GM21390 (cell line): Measurements from ENCODE around the gene GARIN1A.
"Not testable (repeated sequence)": the region's sequence is repeated elsewhere in the genome, so short reads cannot be mapped to it uniquely, and the experiment has no call there.

Source experiments
- ATAC-seq: cut with Tn5 transposase; IDR thresholded peaks from one replicate; pipeline ENCODE4 v1.9.1; 2021; ENCODE audit not compliant: unreplicated experiment

GARIN1A gene

DNA sequence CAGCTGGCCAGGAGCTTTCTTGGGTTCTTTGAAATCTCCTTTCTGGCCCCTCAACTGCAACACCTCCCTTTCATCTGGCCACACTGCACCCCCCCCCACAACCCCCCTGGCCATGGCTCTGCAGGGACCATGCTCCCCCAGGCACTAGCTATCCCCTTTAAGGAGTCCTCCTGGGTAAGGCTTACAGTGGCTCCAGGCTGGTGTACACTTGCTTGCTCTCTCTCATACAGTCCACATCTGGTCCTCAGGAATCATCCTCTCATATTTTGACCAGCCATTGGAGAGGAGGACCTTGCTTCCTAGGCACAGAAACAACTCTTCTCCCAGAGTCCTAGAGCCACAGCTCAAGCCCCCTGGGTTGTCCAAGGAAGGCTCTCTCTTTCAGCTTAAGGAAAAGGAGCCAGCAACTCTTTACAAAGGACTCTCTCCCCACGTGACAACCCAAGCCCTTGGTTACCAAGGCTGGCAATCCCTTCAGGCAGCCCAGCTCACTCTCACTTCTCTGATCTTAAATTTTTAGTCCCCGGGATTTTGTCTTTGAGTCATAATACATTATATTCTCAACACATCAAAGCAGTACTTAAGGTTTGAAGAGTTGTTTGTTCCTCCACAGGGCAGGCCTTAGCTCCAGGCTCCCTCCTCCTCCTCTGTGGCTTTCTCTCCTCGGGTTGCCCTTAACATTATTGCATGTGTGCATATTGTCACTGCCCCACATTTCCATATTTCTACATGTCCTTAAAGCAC lies 9.9 kb downstream of the GARIN1A start:
- no peak for ATAC-seq

GRCh38 chr7:128683270-128683669 lies 11.2 kb downstream of the GARIN1A start:
- ATAC-seq: not testable (repeated sequence)

GRCh38 chr7:128683738-128684137 lies 11.6 kb downstream of the GARIN1A start:
- ATAC-seq: not testable (repeated sequence)

DNA sequence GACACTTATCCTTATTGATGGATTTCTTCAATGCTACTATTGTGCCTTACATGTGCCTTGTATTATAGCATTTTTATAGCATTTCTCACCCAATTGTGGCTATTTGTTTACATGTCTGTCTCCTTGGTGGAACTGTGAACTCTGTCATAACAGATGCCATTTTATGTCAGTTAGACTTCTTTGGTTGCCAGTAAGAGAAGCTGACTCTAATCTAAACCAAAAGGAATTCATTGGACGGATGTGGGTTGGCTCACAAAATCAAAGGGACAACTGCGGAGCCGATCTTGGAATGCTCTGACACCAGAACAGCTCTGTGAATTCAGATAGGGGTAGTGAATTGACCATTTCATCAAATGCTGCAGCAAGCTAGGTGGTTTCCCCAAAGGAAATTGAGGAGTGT lies 15.0 kb downstream of the GARIN1A start:
- ATAC-seq: no peak

GRCh38 chr7:128688492-128688891 lies 16.4 kb downstream of the GARIN1A start:
- ATAC-seq: no peak

GRCh38 chr7:128689161-128689935 lies 17.3 kb downstream of the GARIN1A start:
- ATAC-seq: not testable (repeated sequence)

DNA sequence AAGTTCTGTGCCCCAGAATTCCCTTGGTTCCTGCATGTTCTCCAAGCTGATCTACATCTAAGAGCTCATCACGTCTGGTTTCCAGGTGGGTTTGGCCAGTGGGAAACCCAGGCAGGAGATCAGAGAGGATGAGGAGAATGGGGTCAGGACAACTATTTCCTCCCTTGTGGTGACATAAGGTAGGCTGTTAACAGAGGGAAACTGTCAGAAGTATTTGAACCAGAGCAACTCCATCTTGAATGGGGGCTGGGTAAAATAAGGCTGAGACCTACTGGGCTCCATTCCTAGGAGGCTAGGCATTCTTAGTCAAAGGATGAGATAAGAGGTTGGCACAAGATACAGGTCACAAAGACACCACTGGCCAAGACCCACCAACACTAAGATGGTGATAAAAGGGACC lies 19.1 kb downstream of the GARIN1A start:
- no peak for ATAC-seq

DNA sequence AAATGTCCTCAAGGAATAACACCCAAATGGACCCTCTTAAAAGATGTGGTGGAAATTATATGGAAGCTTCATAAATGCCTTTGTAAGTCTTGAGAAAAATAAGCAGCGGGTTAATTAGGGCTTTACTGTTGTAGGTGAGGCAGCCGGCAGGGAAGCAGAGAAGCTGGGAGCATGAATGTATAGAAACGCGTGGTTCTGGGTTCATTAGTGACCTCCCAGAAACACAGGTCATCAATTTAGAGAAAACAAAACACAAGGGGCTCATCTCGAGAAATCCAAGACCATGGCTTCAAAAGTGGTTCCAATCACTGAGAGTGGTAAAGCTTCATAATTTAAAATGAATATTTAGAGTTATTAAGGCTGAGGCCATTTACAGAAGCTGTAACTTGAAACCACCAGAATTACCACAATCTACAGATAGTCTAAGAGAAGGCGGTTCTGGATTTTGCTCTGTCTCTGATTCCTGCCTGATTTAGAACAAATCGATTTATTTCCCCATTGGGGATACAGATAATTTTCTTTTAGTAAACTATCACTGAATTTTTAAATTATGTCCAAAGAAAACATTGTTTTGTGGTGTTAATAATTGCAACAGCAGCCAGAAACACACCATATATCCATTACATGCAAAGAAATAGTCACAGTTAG lies 20.7 kb downstream of the GARIN1A start:
- no peak for ATAC-seq

DNA sequence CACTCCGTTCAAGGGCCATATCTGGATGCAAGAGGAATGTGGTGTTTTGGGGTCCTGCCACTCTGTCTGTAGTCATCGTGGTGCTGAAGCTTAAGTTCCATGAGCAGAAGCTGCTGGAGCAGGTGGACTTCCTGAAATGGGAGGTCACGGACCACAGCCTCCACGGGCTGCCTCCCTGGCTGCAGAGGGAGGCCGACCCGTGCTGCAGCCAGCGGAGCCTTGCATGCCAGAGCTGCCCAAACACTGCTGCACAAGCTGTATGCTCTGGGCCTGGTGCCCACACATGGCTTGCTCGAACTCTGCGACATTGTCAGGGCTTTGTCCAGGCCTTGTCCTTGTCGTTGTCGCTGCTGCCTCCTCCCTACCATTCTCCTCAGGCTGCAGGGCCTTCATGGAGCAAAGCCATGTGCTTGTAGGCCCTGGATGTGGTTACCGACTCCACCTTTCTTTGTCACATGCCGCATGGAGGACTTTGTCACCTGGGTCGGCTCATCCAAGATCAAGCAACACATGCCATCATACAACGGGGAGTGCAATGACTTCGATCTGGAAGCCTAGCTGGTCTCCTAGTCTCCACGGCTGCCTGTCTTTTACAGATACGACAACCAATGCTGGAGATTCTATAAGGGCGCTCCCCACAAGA lies 21.4 kb downstream of the GARIN1A start:
- ATAC-seq: no peak

- ATAC-seq: no peak
These were observed 22.6 kb downstream of the GARIN1A start for GRCh38 chr7:128694738-128695137.

GRCh38 chr7:128697302-128697905 lies 25.3 kb downstream of the GARIN1A start:
- no peak for ATAC-seq

DNA sequence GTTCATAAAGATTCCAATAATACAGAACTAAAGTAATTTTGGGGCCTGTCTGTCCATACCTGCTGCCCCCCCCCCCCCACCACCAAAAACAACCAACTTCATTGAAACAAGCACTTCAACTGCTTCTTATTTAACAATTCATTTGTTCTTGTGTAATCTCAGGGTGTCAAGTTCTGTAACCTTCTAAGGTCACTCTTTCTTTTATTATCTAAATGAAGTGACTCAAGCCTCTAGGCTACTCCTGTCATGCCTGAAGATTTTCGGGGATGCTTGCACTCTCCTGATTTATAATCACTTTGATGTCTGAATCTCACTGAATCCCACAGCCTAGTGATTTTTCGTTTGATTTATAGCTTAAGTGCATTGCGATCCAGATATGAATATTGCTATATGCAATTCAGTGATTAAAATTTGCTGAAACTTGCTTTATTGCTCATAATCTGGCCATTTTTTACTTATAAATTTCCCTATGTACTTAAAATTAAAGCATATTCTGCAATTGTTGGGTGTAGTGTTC lies 27.2 kb downstream of the GARIN1A start:
- no peak for ATAC-seq

DNA sequence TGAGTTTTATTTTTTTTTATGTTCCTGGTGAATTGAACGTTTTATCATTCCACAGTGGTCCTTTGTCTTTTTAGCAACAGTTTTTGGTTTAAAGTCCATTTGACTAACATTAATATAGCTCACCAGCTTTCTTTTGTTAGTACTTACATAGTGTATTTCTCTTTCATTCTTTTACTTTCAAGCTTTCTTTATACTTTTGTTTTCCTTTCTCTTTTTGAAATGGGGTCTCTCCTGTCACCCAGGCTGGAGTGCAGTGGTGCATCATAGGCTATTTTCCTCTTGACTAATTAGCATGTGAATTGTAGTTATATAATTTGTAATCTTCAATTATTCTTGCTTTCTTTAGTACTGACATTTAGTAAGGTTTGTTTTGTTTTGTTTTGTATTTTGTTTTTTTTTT lies 27.8 kb downstream of the GARIN1A start:
- no peak for ATAC-seq

- ATAC-seq: no peak
These were observed 29.1 kb downstream of the GARIN1A start for GRCh38 chr7:128701062-128701785.

- ATAC-seq: no peak
These were observed 31.6 kb downstream of the GARIN1A start for GRCh38 chr7:128703609-128704241.

GRCh38 chr7:128705891-128706333 lies 33.8 kb downstream of the GARIN1A start:
- ATAC-seq: no peak

- ATAC-seq: no peak
These were observed 35.7 kb downstream of the GARIN1A start for GRCh38 chr7:128707752-128708151.

DNA sequence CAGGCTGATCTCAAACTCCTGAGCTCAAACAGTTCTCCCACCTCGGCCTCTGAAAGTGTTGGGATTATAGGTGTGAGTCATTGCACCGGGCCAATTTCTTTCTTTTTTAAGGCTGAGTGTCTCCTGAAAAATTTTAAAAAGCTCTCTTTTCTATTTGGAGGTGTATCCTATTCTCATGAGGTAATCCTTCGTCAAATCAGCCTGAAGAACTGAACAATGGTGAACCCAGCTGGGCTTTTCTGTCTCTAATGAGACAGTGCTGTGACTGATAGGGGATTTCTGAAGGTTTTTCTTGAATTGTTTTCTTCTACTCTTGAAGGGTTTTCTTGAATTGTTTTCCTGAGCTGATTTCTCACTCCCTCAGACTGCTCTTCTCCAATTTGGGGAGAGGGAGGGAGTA lies 36.1 kb downstream of the GARIN1A start:
- ATAC-seq: no peak

DNA sequence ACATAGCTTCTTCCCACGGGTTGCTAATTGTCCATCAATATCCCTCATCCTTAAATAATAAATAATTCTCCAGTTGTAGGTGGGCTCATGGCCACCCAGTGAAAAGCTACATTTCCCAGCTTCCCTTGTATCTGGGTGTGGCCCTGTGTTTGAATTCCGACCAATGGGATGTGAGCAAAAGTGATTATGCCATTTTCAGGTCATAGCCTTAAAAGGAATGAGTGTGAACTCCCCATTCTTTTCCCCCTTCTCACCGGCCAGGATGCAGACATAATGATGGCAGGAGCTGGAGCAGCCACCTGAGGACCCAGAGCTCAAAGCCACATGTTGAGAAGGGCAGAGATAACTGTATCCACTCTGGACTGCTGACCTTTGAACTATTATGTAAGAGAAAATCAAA lies 36.7 kb downstream of the GARIN1A start:
- ATAC-seq: no peak

GRCh38 chr7:128710481-128710880 lies 38.4 kb downstream of the GARIN1A start:
- ATAC-seq: no peak
